ENCODE measurements around the gene FNBP1. TPM values are rescaled to one million over a fixed set of nuclear protein-coding genes. Genes with fewer than 3 reads are reported as not detected.

The FNBP1 gene
- total and polyA plus RNA-seq, 10 of the 15 experiments (the other 5 are each of a cell fraction or from before 2014, with no cell fraction given), result 64.5 to 353 (median 179) TPM

DNA sequence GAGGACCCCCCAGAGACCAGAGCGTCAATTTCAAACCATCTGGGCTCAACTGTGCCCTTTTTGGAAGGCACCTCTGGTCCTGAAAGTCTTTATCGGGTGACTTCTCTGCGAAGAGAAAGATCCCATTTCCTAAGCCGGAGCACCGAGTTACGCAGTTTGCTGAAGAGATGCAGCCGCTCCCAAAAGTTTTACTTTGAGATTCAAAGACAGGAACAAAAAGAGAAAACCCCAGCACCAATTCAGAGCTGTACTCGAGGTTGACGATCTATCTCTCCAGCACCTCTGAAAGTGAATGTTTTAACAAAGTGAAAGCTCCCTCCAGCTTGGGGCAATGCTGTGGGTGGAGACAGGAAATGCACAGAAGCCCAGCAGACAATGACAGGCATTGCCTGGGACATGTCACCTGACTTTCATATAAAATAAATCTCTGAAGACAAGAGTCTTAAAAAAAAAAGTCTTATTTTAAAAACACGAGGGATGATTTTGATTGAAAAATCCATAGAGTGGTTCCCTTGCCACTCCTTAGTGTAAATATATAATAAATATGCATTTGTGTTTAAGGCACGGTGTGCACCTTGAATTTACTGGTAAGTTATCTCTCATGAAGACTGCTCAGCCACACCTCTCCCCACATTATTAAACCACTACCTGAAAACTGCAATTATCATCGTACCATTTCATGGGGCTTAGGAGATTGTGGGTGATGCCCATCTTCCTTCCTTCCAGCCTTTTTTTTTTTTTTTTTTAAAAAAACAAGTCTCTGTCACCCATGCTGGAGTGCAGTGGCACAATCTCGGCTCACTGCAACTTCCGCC lies 79.9 kb downstream of the FNBP1 start (continued):
- TF ChIP-seq HDAC2 (IDR thresholded peaks at IDR 0.05) (no peak), KDM1A (IDR thresholded peaks at IDR 0.05; ENCODE audit: borderline replicate concordance) (no peak), POU2F2 (IDR thresholded peaks at IDR 0.05; ENCODE audit: borderline replicate concordance, low read depth, low read length) (peak; percentile 38; the same call in 1 of the 3 replicates), FOXK2 (IDR thresholded peaks at IDR 0.05) (no peak), RAD21 (IDR thresholded peaks at IDR 0.05; ENCODE audit: insufficient read depth, low read depth, low read length) (no peak), SMAD5 (IDR thresholded peaks at IDR 0.05; ENCODE audit: low read depth) (no peak), GABPA (IDR thresholded peaks at IDR 0.05; ENCODE audit: low read depth) (peak; percentile 36; the same call in 1 of the 2 replicates), NFXL1 (IDR thresholded peaks at IDR 0.05; ENCODE audit: borderline replicate concordance) (no peak), NR2F1 (conservative IDR thresholded peaks at IDR 0.05) (no peak), SREBF2 (IDR thresholded peaks at IDR 0.05; ENCODE audit: low read length) (no peak), SMC3 (IDR thresholded peaks at IDR 0.05; ENCODE audit: borderline replicate concordance, low read length) (no peak), RAD51 (IDR thresholded peaks at IDR 0.05) (peak; percentile 82), TCF7 (IDR thresholded peaks at IDR 0.05; ENCODE audit: borderline replicate concordance) (no peak), ZBED1 (IDR thresholded peaks at IDR 0.05; ENCODE audit: borderline replicate concordance) (no peak), RBBP5 (conservative IDR thresholded peaks at IDR 0.05) (no peak), NRF1 (conservative IDR thresholded peaks at IDR 0.05; ENCODE audit: low read depth, low read length) (no peak), CBX3 (IDR thresholded peaks at IDR 0.05; ENCODE audit: borderline replicate concordance, low read depth) (no peak)
- TF ChIP-seq, protein P1, sequence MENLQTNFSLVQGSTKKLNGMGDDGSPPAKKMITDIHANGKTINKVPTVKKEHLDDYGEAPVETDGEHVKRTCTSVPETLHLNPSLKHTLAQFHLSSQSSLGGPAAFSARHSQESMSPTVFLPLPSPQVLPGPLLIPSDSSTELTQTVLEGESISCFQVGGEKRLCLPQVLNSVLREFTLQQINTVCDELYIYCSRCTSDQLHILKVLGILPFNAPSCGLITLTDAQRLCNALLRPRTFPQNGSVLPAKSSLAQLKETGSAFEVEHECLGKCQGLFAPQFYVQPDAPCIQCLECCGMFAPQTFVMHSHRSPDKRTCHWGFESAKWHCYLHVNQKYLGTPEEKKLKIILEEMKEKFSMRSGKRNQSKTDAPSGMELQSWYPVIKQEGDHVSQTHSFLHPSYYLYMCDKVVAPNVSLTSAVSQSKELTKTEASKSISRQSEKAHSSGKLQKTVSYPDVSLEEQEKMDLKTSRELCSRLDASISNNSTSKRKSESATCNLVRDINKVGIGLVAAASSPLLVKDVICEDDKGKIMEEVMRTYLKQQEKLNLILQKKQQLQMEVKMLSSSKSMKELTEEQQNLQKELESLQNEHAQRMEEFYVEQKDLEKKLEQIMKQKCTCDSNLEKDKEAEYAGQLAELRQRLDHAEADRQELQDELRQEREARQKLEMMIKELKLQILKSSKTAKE (IDR thresholded peaks at IDR 0.05; ENCODE audit: low read depth, poor library complexity, severe bottlenecking), result peak; percentile 55
- TF ChIP-seq, protein P2, sequence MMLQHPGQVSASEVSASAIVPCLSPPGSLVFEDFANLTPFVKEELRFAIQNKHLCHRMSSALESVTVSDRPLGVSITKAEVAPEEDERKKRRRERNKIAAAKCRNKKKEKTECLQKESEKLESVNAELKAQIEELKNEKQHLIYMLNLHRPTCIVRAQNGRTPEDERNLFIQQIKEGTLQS (IDR thresholded peaks at IDR 0.05; ENCODE audit: borderline replicate concordance, extremely low read depth, low read depth, low read length), result no peak
- TF ChIP-seq, protein P3, sequence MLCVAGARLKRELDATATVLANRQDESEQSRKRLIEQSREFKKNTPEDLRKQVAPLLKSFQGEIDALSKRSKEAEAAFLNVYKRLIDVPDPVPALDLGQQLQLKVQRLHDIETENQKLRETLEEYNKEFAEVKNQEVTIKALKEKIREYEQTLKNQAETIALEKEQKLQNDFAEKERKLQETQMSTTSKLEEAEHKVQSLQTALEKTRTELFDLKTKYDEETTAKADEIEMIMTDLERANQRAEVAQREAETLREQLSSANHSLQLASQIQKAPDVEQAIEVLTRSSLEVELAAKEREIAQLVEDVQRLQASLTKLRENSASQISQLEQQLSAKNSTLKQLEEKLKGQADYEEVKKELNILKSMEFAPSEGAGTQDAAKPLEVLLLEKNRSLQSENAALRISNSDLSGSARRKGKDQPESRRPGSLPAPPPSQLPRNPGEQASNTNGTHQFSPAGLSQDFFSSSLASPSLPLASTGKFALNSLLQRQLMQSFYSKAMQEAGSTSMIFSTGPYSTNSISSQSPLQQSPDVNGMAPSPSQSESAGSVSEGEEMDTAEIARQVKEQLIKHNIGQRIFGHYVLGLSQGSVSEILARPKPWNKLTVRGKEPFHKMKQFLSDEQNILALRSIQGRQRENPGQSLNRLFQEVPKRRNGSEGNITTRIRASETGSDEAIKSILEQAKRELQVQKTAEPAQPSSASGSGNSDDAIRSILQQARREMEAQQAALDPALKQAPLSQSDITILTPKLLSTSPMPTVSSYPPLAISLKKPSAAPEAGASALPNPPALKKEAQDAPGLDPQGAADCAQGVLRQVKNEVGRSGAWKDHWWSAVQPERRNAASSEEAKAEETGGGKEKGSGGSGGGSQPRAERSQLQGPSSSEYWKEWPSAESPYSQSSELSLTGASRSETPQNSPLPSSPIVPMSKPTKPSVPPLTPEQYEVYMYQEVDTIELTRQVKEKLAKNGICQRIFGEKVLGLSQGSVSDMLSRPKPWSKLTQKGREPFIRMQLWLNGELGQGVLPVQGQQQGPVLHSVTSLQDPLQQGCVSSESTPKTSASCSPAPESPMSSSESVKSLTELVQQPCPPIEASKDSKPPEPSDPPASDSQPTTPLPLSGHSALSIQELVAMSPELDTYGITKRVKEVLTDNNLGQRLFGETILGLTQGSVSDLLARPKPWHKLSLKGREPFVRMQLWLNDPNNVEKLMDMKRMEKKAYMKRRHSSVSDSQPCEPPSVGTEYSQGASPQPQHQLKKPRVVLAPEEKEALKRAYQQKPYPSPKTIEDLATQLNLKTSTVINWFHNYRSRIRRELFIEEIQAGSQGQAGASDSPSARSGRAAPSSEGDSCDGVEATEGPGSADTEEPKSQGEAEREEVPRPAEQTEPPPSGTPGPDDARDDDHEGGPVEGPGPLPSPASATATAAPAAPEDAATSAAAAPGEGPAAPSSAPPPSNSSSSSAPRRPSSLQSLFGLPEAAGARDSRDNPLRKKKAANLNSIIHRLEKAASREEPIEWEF (IDR thresholded peaks at IDR 0.05; ENCODE audit: insufficient replicate concordance, low read depth, low read length), result no peak
- TF ChIP-seq, protein P4, sequence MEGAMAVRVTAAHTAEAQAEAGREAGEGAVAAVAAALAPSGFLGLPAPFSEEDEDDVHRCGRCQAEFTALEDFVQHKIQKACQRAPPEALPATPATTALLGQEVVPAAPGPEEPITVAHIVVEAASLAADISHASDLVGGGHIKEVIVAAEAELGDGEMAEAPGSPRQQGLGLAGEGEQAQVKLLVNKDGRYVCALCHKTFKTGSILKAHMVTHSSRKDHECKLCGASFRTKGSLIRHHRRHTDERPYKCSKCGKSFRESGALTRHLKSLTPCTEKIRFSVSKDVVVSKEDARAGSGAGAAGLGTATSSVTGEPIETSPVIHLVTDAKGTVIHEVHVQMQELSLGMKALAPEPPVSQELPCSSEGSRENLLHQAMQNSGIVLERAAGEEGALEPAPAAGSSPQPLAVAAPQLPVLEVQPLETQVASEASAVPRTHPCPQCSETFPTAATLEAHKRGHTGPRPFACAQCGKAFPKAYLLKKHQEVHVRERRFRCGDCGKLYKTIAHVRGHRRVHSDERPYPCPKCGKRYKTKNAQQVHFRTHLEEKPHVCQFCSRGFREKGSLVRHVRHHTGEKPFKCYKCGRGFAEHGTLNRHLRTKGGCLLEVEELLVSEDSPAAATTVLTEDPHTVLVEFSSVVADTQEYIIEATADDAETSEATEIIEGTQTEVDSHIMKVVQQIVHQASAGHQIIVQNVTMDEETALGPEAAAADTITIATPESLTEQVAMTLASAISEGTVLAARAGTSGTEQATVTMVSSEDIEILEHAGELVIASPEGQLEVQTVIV (IDR thresholded peaks at IDR 0.05; ENCODE audit: borderline replicate concordance, partially characterized antibody), result no peak
